H9 (cell line): ENCODE measurements around the gene WDR48. TPM values are rescaled to one million over a fixed set of nuclear protein-coding genes. Genes with fewer than 3 reads are reported as not detected.

Experiments
- DNase-seq: peaks from one replicate; pipeline ENCODE4 v3.0.0-alpha.2; 2017
- H2AFZ ChIP-seq: one replicate; pipeline ENCODE4 v1.6.1; 2013; ENCODE audit warnings: mild to moderate bottlenecking, low read length, control low read depth, moderate library complexity
- H2AK5ac ChIP-seq: 2 replicates; pipeline ENCODE4 v1.6.1; 2013; ENCODE audit warnings: low read length, control low read depth, mixed read lengths; ENCODE audit not compliant: insufficient read length
- H2BK120ac ChIP-seq: one replicate; pipeline ENCODE4 v1.6.1; 2013; ENCODE audit warnings: low read depth, mild to moderate bottlenecking, low read length, control low read depth, inconsistent platforms; ENCODE audit not compliant: poor library complexity, severe bottlenecking
- H2BK12ac ChIP-seq: 2 replicates; pipeline ENCODE4 v1.6.1; 2013; ENCODE audit warnings: low read length, control low read depth, mixed read lengths, low read depth; ENCODE audit not compliant: insufficient read length
- H2BK15ac ChIP-seq: 2 replicates; pipeline ENCODE4 v1.6.1; 2013; ENCODE audit warnings: low read depth, low read length, control low read depth
- H2BK20ac ChIP-seq: one replicate; pipeline ENCODE4 v1.6.1; 2013; ENCODE audit warnings: low read depth, mild to moderate bottlenecking, low read length, control low read depth, inconsistent platforms; ENCODE audit not compliant: poor library complexity, severe bottlenecking
- H2BK5ac ChIP-seq: 2 replicates; pipeline ENCODE4 v1.6.1; 2013; ENCODE audit warnings: low read length, control low read depth, mixed read lengths; ENCODE audit not compliant: insufficient read length
- H3K14ac ChIP-seq: 2 replicates; pipeline ENCODE4 v1.6.1; 2013; ENCODE audit warnings: low read length, control low read depth; ENCODE audit not compliant: insufficient read depth
- H3K18ac ChIP-seq: 2 replicates; pipeline ENCODE4 v1.6.1; 2013; ENCODE audit warnings: low read depth, mild to moderate bottlenecking, mixed read lengths, low read length, control low read depth; ENCODE audit not compliant: insufficient read length
- H3K23ac ChIP-seq: 2 replicates; pipeline ENCODE4 v1.6.1; 2013; ENCODE audit warnings: low read length, control low read depth, mixed read lengths, low read depth; ENCODE audit not compliant: insufficient read length
- H3K23me2 ChIP-seq: 2 replicates; pipeline ENCODE4 v1.6.1; 2013; ENCODE audit warnings: low read depth, mild to moderate bottlenecking, mixed read lengths, low read length, control low read depth; ENCODE audit not compliant: insufficient read length, poor library complexity, severe bottlenecking
- H3K27ac ChIP-seq: 2 replicates; pipeline ENCODE4 v1.5.1; 2013; ENCODE audit warnings: low read length, control low read depth, mixed read lengths, low read depth; ENCODE audit not compliant: insufficient read length
- H3K27me3 ChIP-seq: 2 replicates; pipeline ENCODE4 v1.6.1; 2013; ENCODE audit warnings: low read length, control low read depth, inconsistent platforms; ENCODE audit not compliant: insufficient read depth
- H3K4ac ChIP-seq: 2 replicates; pipeline ENCODE4 v1.6.1; 2013; ENCODE audit warnings: low read depth, mild to moderate bottlenecking, control low read depth, inconsistent platforms, low read length, moderate library complexity
- H3K4me1 ChIP-seq: 2 replicates; pipeline ENCODE4 v1.6.1; 2013; ENCODE audit warnings: low read length, control low read depth, inconsistent platforms; ENCODE audit not compliant: insufficient read depth
- H3K4me2 ChIP-seq: 2 replicates; pipeline ENCODE4 v1.6.1; 2013; ENCODE audit warnings: low read length, control low read depth, mixed read lengths; ENCODE audit not compliant: insufficient read length, insufficient read depth
- H3K56ac ChIP-seq: 2 replicates; pipeline ENCODE4 v1.6.1; 2013; ENCODE audit warnings: low read depth, mild to moderate bottlenecking, mixed read lengths, low read length, control low read depth; ENCODE audit not compliant: insufficient read length
- H3K79me1 ChIP-seq: 2 replicates; pipeline ENCODE4 v1.6.1; 2013; ENCODE audit warnings: low read depth, mild to moderate bottlenecking, moderate library complexity, low read length, control low read depth, inconsistent platforms; ENCODE audit not compliant: insufficient read depth, poor library complexity, severe bottlenecking
- H3K79me2 ChIP-seq: 2 replicates; pipeline ENCODE4 v1.6.1; 2013; ENCODE audit warnings: low read length, control low read depth, inconsistent platforms; ENCODE audit not compliant: insufficient read depth
- H3K9ac ChIP-seq: 2 replicates; pipeline ENCODE4 v1.6.1; 2013; ENCODE audit warnings: low read length, control low read depth, mixed read lengths; ENCODE audit not compliant: insufficient read length; ENCODE audit errors: extremely low read depth
- H3K9me3 ChIP-seq: one replicate; pipeline ENCODE4 v1.6.1; 2013; ENCODE audit warnings: low read depth, low read length, inconsistent platforms; ENCODE audit not compliant: control insufficient read depth
- H3T11ph ChIP-seq: one replicate; pipeline ENCODE4 v1.6.1; 2013; ENCODE audit warnings: mild to moderate bottlenecking, low read length, control low read depth, inconsistent platforms
- H4K20me1 ChIP-seq: one replicate; pipeline ENCODE4 v1.6.1; 2013; ENCODE audit not compliant: control insufficient read depth, insufficient read length, insufficient read depth
- H4K5ac ChIP-seq: 2 replicates; pipeline ENCODE4 v1.6.1; 2013; ENCODE audit warnings: low read depth, mild to moderate bottlenecking, mixed read lengths, low read length, control low read depth; ENCODE audit not compliant: insufficient read length
- H4K8ac ChIP-seq: replicated peaks from 2 replicates; pipeline ENCODE4 v1.6.1; 2013; ENCODE audit warnings: low read length, control low read depth, mixed read lengths, low read depth; ENCODE audit not compliant: insufficient read length
- H4K91ac ChIP-seq: 2 replicates; pipeline ENCODE4 v1.6.1; 2013; ENCODE audit warnings: low read depth, mild to moderate bottlenecking, moderate library complexity, mixed read lengths, low read length, control low read depth; ENCODE audit not compliant: insufficient read length
- H3K27ac Mint-ChIP-seq, 3 experiments: 2 replicates in 2 of 3; 3 replicates in 1 of 3; pipeline ENCODE4 v1.8.0; 2020 to 2021; ENCODE audit warnings: mixed read lengths in 3 of 3, mild to moderate bottlenecking in 1 of 3, moderate library complexity in 1 of 3
- H3K27me3 Mint-ChIP-seq: 2 replicates; pipeline ENCODE4 v1.8.0; 2021; ENCODE audit warnings: low read depth, mild to moderate bottlenecking, moderate library complexity, mixed read lengths
- H3K36me3 Mint-ChIP-seq, 3 experiments: 2 replicates in 2 of 3; 3 replicates in 1 of 3; pipeline ENCODE4 v1.8.0; 2020 to 2021; ENCODE audit warnings: low read depth in 3 of 3, mixed read lengths in 3 of 3; ENCODE audit not compliant: insufficient read depth in 1 of 3
- H3K4me1 Mint-ChIP-seq, 2 experiments: 2 replicates each; pipeline ENCODE4 v1.8.0; 2020; ENCODE audit warnings: mixed read lengths in 2 of 2
- H3K4me3 Mint-ChIP-seq, 2 experiments: 2 replicates in 1 of 2; 3 replicates in 1 of 2; pipeline ENCODE4 v1.8.0; 2020 to 2021; ENCODE audit warnings: mild to moderate bottlenecking in 2 of 2, mixed read lengths in 2 of 2, moderate library complexity in 1 of 2
- H3K9me3 Mint-ChIP-seq, 2 experiments: 2 replicates in 1 of 2; 3 replicates in 1 of 2; pipeline ENCODE4 v1.8.0; 2020; ENCODE audit warnings: mild to moderate bottlenecking in 2 of 2, mixed read lengths in 2 of 2, moderate library complexity in 1 of 2
- CTCF ChIP-seq: fragments of 200-600 bp; sonication (generic); conservative IDR thresholded peaks from 3 replicates; pipeline ENCODE4 v1.8.0; 2021; ENCODE audit warnings: antibody characterized with exemption, mild to moderate bottlenecking
- WGBS: extraction: QIAGEN DNeasy Blood & Tissue Kit; methylation state at CpG from one replicate; pipeline ENCODE4 v1.1.7; 2013; ENCODE audit warnings: missing lambda C conversion rate, low lambda C conversion rate, mixed read lengths; ENCODE audit not compliant: insufficient read length; ENCODE audit errors: extremely low coverage; 5-methylcytosine and 5-hydroxymethylcytosine counted together
- total RNA-seq: library from RNA; stranded (reverse); gene quantifications from 2 replicates; pipeline ENCODE4 v1.2.1, GENCODE V29; 2021

WDR48 gene
- total RNA-seq, 1 experiment from 2014 or later: 52.7 TPM

GRCh38 chr3:39025222-39025970 is 26.4 kb upstream of the WDR48 start:
- H3K23me2 ChIP-seq: no peaks in the 10 kb centered on the region
- no peak for TF ChIP-seq CTCF
- Mint-ChIP-seq H3K27ac (no peak overlapping the region), H3K9me3 (no peaks in the 10 kb centered on the region), H3K4me3 (no peak overlapping the region), H3K4me1 (no peaks in the 10 kb centered on the region), H3K27me3 (peaks cover 2% of the 10 kb centered on the region; the same call in 1 of the 2 replicates), H3K36me3 (no peaks in the 10 kb centered on the region)
- no peak overlapping the region for H2BK120ac ChIP-seq
- no peak for DNase-seq
- H4K20me1 ChIP-seq: no peaks in the 10 kb centered on the region
- H3K79me1 ChIP-seq: no peaks in the 10 kb centered on the region
- H3K4me2 ChIP-seq: no peak overlapping the region
- no peak overlapping the region for H3T11ph ChIP-seq
- no peak overlapping the region for H4K5ac ChIP-seq
- no peak overlapping the region for H2BK5ac ChIP-seq
- H3K79me2 ChIP-seq: no peaks in the 10 kb centered on the region
- H3K4me1 ChIP-seq: no peaks in the 10 kb centered on the region
- H3K56ac ChIP-seq: no peak overlapping the region
- no peak overlapping the region for H2BK15ac ChIP-seq
- H3K14ac ChIP-seq: no peak overlapping the region
- H2AK5ac ChIP-seq: no peak overlapping the region
- H3K27ac ChIP-seq: no peak overlapping the region
- no peak overlapping the region for H3K23ac ChIP-seq
- no peak overlapping the region for H3K9ac ChIP-seq
- no peak overlapping the region for H4K91ac ChIP-seq
- no peaks in the 10 kb centered on the region for H3K27me3 ChIP-seq
- WGBS: no CpG with 5 or more reads among the region's 6 CpGs
- no peak overlapping the region for H2BK20ac ChIP-seq
- no peak overlapping the region for H3K4ac ChIP-seq
- no peak overlapping the region for H2BK12ac ChIP-seq
- no peaks in the 10 kb centered on the region for H3K9me3 ChIP-seq
- H4K8ac ChIP-seq: no peak overlapping the region
- H3K18ac ChIP-seq: no peak overlapping the region
- no peak overlapping the region for H2AFZ ChIP-seq
